ENCODE measurements around the gene PSMB8. TPM values are rescaled to one million over a fixed set of nuclear protein-coding genes. Genes with fewer than 3 reads are reported as not detected.
"Not testable (repeated sequence)": the region's sequence is repeated elsewhere in the genome, so short reads cannot be mapped to it uniquely, and the experiment has no call there.

The PSMB8 gene
- total RNA-seq, 1 donor from 2014 or later: 93.6 TPM

GRCh38 chr6:32838114-32838958 is 5.5 kb downstream of the PSMB8 start, which contains the start of gene TAP2:
TAP2 (minus strand) TSS chr6:32838739; CDS start chr6:32838233, 506 bp downstream.
- DNase-seq (ENCODE audit: low read depth, low spot score): peak; percentile 69

- DNase-seq (ENCODE audit: low read depth, low spot score): no peak
These were observed 6.2 kb downstream of the PSMB8 start for GRCh38 chr6:32837651-32838113.

GRCh38 chr6:32836873-32837272 is 7.0 kb downstream of the PSMB8 start:
- no peak for DNase-seq (ENCODE audit: low read depth, low spot score)

GRCh38 chr6:32835167-32835893 is 8.5 kb downstream of the PSMB8 start:
- no peak for DNase-seq (ENCODE audit: low read depth, low spot score)

GRCh38 chr6:32833664-32834063 is 10.2 kb downstream of the PSMB8 start:
- DNase-seq (ENCODE audit: low read depth, low spot score): no peak

- DNase-seq (ENCODE audit: low read depth, low spot score): no peak
These were observed 11.3 kb downstream of the PSMB8 start for GRCh38 chr6:32832535-32832934.

GRCh38 chr6:32830936-32831335 is 12.9 kb downstream of the PSMB8 start:
- no peak for DNase-seq (ENCODE audit: low read depth, low spot score)

GRCh38 chr6:32830017-32830416 is 13.8 kb downstream of the PSMB8 start:
- no peak for DNase-seq (ENCODE audit: low read depth, low spot score)

GRCh38 chr6:32829495-32829894 is 14.4 kb downstream of the PSMB8 start:
- DNase-seq (ENCODE audit: low read depth, low spot score): no peak

- no peak for DNase-seq (ENCODE audit: low read depth, low spot score)
These were observed 16.8 kb downstream of the PSMB8 start for GRCh38 chr6:32827025-32827424.

- DNase-seq (ENCODE audit: low read depth, low spot score): no peak
These were observed 17.9 kb downstream of the PSMB8 start for GRCh38 chr6:32825966-32826365.

- no peak for DNase-seq (ENCODE audit: low read depth, low spot score)
These were observed 24.1 kb downstream of the PSMB8 start for GRCh38 chr6:32819729-32820128.

- DNase-seq (ENCODE audit: low read depth, low spot score): no peak
These were observed 25.0 kb downstream of the PSMB8 start for GRCh38 chr6:32818867-32819266.

- no peak for DNase-seq (ENCODE audit: low read depth, low spot score)
These were observed 27.1 kb downstream of the PSMB8 start, which contains the start of gene HLA-DOB for GRCh38 chr6:32816746-32817204. HLA-DOB (minus strand) TSS chr6:32817002; CDS start chr6:32816951, 51 bp downstream.

GRCh38 chr6:32815996-32816395 is 27.9 kb downstream of the PSMB8 start:
- no peak for DNase-seq (ENCODE audit: low read depth, low spot score)

- no peak for DNase-seq (ENCODE audit: low read depth, low spot score)
These were observed 28.7 kb downstream of the PSMB8 start for GRCh38 chr6:32815115-32815514.

- DNase-seq (ENCODE audit: low read depth, low spot score): no peak
These were observed 29.7 kb downstream of the PSMB8 start for GRCh38 chr6:32814145-32814544.

GRCh38 chr6:32809171-32809570 is 34.7 kb downstream of the PSMB8 start:
- no peak for DNase-seq (ENCODE audit: low read depth, low spot score)

- DNase-seq (ENCODE audit: low read depth, low spot score): no peak
These were observed 36.7 kb downstream of the PSMB8 start for GRCh38 chr6:32807020-32807580.

- DNase-seq (ENCODE audit: low read depth, low spot score): not testable (repeated sequence)
These were observed 38.4 kb downstream of the PSMB8 start for GRCh38 chr6:32805404-32805803.

- DNase-seq (ENCODE audit: low read depth, low spot score): no peak
These were observed 40.4 kb downstream of the PSMB8 start for GRCh38 chr6:32803416-32803815.

- no peak for DNase-seq (ENCODE audit: low read depth, low spot score)
These were observed 44.1 kb downstream of the PSMB8 start for GRCh38 chr6:32799740-32800139.
